Forelimb muscle (tissue), 1 donor: ENCODE data around the gene KDF1. TPM values are rescaled to one million over a fixed set of nuclear protein-coding genes. Genes with fewer than 3 reads are reported as not detected.

Experiments
- DNase-seq: peaks from one replicate; pipeline ENCODE4 v3.0.0-alpha.2; 2013; ENCODE audit warnings: low read depth
- polyA plus RNA-seq: library from polyadenylated mRNA; unstranded; fragments of 120-200 nt; gene quantifications from one replicate; pipeline ENCODE4 v1.2.1, GENCODE V29; 2013; ENCODE audit not compliant: insufficient read length

KDF1 gene
- polyA plus RNA-seq: not detected

GRCh38 chr1:26959722-26960624, at the start of gene KDF1:
Gene KDF1, minus strand, starts transcription at chr1:26960468. Its CDS starts 8,088 bp downstream, at chr1:26952380.
- DNase-seq: no peak

DNA sequence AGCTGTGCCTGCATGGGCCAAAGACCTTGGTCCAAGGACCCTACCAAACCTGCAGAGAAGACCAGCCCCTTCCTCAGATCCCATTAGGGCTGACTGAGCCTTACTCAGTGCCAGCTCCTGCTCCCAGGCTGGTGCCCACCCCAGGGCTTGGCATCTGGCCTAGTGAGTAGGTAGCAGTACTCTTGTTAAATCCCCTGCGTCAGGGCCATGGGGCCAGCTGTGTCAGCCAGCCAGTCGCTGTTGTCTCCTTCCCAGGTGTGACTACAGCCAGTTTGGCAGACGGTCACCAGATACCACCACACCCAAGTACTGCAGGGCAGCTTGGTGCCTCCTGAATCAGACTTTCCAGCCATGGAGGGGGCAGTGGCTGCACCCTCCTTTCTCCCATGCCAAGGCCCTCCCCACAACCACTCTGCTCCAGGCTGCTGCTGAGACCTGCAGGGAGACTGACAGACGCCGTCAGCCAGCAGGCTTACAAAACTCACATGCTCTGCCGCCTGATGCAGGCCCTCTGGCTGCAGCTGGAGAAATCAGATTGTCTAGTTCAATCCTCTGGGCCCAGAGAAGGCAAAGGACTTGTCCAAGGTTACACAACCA, 49.4 kb upstream of the KDF1 start:
- DNase-seq: no peak

DNA sequence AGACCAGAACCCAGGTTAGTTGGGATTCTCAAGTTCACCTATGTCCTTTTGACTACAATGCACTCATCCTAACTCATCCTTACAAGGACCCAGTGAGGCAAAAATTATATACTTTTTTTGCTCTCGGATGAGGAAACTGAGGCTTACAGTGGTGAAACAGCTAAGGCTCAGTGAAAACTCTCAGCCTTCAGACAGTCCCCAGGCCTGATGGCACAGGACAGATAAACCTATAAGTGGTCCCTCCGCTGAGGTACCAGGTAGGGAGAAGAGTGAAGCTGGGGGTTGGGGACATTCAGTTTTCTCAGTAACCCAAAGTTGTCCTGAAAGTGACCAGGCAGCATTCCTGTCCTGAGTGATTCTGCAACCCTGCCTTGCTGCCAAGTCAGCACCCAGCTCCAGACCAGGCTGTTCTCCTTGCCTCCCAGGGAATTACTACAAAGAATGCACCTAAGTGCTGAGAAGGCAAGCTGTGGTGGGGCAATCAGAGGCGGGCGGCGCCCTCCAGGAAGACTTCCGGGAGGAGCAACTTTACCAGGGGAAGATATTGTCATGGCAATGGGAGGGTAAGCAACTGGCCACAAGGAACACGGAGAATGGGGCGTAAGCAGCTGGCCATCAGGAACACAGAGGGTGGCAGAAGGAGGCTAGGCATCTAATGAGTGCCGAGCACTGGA, 47.8 kb upstream of the KDF1 start:
- no peak for DNase-seq

- DNase-seq: no peak
These were observed 46.4 kb upstream of the KDF1 start for GRCh38 chr1:27006683-27007082.

DNA sequence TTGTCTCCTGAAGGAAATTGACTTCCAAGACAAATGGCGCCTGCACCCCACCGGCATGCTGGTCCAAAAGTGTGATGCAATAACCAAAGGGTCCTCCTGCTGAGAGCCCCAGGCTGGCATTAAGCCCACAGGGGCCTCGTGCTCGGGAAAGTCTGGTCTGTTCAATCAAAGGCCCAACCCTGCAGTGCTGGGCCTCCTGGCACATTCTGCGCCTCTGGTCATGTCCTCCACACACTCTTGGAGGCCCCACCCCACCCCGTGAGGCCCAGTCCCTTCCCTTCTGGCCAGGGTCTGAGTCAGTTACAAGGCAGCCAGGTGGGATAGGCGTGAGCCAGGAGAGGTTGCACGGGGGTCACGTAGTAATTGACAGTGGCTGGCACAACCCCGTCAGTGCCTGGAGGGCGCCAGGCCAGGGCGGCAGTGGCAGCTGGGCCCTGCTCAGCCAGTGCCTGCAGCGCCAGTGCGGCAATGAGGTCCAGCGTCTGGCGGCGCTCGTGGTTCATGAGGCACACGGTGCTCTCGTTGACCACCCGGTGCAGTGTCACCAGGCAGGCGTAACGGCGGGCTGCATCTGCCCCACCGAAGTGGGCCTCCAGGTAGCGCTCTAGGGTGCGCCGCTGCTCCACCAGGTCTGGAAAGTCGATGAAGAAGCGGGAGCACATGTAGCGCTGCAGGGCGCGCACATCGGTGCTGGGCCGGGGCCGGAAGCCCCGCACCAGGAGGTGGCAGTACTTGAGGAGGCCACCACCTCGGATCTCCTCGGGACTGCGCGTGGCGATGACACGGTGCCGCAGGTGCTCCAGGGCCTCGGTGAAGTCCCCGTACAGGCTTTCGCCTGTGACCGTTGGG, 45.6 kb upstream of the KDF1 start:
- no peak for DNase-seq

GRCh38 chr1:27005166-27005530, 44.9 kb upstream of the KDF1 start:
- no peak for DNase-seq

GRCh38 chr1:27004471-27005165, 44.4 kb upstream of the KDF1 start:
- DNase-seq: no peak

DNA sequence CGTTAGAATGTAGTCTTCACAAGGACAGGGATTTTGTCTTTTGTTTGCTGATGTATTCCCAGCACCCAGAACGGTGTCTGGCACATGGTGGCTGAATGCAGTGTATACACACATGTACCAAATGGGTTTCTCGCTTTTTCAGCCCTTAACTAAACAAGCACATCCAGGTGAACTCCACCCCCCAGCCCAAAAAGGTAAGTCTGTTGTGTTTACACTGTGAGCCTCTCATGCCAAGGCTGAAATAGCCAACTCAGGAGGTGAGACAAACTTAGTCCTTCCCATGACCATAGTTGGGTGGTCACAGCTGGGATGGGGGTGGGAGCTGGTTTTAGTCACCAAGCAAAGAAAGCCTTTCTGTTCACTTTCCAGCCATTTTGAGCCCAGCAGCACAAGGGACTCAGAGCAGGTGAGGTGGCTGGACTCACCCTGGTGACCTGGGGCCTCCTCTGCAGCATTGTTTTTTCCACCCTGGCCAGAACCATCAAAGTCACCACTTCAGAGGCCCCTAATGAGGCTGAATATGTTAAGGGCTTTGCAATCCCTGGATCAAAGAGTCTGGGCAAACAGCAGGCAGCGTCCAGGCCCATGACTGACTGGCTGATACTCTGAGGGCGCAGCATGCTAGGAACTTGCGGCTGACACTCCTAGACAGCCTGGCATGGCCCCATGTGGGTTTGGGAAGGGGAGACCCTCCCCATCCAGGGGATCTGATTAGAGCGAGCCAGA, 43.6 kb upstream of the KDF1 start:
- DNase-seq: no peak

DNA sequence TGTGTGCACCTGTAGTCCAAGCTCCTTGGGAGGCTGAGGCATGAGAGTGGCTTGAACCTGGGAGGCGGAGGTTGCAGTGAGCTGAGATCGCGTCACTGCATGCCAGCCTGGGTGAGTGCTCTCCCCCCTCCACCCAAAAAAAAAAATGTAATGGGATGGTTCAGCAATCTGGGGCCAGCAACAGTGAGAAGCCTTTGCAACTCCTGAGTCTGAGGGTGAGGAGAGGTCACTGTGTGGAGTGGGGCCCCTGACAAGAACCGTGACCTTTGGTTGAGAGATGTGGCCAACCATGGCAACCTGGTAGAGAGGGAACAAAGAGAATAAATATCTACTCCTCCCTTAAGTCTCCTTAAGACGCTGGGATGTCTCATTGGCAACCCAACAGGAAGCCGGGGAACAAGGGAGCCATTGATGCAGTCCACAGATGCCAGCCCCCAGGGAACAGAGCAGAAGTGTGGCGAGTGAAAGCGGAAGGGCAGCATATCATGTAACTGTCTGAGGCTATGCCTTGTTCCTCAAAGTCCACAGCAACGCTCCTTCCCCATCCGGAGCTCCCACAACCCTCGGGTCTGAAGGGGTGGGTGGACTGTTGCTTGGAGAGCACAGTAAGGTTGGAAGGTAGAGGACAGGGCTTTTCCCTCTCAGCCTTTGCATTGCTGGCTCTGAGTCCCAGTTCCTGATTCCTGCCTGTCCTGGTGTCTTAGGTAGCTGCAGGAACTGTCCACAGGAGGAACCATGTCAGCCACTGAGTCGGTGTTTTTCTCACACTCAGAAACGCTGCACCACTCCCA, 41.5 kb upstream of the KDF1 start:
- no peak for DNase-seq

DNA sequence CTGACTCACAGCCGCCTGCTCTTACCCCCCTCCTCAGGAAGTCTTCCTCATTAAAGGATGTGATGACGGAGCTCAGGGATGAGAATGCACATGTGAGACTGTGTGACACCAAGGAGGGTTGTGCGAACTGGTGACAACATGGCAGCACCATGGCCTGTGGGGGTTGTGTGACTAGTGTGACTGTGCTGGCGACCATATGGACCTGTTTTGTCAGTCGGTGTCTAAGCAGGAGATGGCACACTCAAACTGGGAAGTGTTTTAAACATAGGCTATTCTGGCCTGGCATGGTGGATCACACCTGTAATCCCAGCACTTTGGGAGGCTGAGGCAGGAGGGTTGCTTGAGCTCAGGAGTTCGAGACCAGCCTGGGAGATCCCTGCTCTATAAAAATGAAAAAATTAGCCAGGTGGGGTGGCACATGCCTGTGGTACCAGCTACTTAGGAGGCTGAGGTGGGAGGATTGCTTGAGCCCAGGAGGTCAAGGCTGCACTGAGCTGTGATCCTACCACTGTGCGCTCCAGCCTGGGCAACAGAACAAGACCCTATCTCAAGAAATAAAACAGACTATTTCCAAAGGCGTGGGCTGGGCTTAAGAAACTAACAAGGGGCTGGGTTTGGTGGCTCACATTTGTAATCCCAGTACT, 40.7 kb upstream of the KDF1 start:
- DNase-seq: no peak

DNA sequence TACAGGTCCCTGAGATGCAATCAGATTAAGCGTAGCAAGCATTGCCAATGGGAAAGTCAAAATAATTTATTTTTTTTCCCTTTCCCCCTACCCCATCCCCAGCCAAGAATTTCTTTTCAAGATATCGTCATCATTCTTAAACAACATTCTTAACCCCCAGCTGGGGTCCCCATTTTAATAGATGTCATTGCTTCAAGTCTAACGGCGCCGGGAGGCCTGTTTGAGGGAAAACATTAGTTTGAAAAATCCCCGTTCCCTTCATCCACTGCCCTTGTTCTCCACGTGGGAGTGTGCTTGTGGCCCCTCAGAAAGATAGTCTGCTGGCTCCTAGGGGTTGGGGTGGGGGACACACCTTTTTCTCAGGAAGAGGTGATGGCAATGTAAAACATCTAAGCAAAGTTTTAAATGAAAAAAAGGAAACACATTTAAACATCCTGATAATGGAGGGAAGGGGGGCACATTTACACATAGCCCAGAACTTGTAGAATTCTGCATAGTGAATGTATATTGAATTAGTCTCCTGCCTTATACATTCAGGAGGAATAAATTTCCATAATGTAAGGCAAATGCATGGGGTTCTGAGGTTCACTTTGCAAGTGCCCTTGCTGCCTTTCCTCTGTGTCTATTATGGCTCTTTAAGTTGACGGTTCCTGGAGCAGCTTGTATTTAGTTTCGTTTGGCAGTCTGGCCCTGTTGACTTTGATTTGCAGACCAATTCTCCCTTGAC, 40.0 kb upstream of the KDF1 start:
- no peak for DNase-seq

GRCh38 chr1:26999440-26999987, 39.2 kb upstream of the KDF1 start:
- no peak for DNase-seq

DNA sequence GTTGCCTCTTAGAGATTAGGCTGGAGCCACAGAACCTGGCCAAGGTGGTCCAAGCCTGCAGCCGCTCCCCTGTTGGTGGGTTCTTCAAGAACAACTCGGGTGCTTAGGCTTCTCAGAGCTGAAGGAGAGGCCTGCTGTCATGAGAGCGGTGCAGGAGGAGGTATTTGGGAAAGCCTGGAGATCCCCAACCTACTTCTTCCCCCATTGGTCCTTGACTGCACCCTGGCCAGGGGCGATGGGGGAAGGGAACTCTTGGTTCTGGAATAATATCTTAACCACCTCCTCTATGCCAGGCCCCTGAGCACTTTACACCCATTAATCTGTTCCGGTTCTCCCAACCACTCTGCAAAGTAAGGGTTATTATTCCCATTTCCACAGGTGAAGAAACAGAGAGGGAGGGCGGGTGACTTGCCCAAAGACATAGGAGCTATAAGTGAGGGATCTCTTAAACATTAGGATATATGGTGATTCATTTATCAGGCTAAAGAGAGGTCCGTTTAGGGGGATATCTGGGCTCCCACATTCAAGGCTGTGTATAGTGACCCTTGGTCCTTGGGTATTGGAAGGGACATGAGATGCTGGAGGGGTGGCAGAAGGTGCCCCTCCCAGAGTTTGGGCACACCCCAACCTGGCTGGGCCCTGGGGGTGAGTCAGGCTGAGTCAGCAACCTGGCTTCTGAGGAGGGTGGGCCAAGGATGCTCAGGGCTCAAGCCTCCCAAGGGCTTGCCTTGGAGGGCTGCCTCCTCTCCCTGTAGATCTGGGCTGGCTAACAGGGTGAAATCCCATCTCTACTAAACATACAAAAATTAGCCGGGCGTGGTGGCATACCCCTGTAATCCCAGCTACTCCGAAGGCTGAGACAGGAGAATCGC, 38.4 kb upstream of the KDF1 start:
- DNase-seq: no peak

- no peak for DNase-seq
These were observed 36.4 kb upstream of the KDF1 start for GRCh38 chr1:26996665-26997064.

DNA sequence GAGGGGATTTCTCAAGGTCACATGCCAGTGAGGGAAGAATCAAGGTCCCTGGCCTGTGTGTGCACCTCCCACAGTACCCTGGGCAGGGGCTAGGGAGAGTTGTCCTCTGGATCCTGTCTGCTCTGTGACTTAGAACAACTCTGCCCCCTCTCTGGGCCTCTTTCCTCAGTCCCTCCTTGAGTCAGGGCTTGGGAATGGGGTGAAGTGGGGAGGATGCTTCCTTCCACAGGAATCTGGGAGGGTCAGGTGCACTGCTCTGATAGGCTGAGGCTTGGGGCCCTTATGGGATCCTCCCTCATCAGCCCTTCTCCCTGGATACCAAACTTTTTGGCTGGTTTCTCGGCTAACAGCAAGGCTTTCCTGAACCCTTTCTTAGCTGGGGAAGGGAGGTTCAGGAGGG, 35.8 kb upstream of the KDF1 start:
- no peak for DNase-seq

DNA sequence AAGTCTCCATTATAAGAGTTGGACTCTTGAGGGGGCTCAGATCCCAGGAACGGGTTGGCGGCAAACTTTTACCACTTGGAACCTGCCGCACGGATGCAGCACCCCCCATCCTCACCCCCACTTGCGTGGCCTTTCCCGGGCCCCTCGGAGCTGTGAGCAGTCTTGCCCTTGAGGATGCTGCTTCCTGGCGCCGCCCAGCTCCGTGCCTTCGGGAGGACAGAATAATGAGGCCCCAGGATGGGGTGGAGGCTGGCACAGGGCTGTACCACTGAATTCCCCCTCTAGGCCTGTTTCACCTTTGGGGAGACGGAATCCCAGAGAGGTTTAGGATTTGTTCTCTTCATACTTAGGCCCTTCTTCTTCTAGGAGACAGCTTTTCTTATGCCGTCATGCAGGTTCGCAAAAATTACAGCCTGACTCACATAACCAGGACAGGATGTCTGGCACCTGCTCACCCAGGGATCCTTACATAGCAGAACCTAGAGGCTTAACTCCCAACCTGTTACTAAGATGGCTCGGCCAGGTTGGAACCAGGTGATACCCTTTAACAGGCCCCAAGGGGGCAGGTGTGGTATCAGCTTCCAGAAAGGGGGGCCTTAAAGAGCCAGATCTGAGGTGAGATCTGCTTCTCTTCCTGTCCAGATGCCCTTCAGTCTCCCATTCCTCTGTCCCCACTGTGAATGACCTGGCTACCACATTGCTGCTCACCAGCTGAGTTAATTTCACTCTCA, 34.7 kb upstream of the KDF1 start:
- DNase-seq: no peak
